Breast epithelium (tissue), 3 donors: ENCODE data around the gene IGSF21.

Experiments
- POLR2AphosphoS5 ChIP-seq, 3 donors: sonication (generic); formaldehyde crosslinking; IDR thresholded peaks; one replicate each; pipeline ENCODE4 v1.6.1; 2017; ENCODE audit warnings: antibody characterized with exemption in 3 of 3
- TF ChIP-seq, protein P1 (sequence below), 3 donors: fragments of 450-650 bp; IDR thresholded peaks; one replicate each; pipeline ENCODE4 v1.5.1; 2016 to 2017; ENCODE audit warnings: antibody characterized with exemption in 3 of 3, mild to moderate bottlenecking in 3 of 3, moderate library complexity in 3 of 3

DNA sequence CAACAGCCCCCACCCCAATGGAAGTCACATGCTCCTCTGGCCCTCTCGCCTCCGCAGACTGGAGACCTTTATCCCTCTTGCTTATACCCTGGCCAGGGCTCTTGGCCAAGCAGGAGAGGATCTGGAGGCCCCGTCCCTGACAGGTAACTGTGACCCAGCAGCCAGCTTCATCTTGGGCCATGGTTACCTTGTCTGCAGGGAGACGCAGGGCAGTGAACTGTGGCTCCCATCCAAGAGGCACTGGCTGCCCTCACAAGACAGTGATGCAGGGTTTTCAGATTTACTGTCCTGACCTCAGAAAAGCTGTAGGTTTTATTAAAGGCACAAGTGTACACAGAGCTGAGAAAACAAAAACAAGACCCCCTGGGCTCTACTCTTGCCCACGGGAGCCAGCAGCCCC lies 276.5 kb downstream of the IGSF21 start:
- TF ChIP-seq, protein P1, sequence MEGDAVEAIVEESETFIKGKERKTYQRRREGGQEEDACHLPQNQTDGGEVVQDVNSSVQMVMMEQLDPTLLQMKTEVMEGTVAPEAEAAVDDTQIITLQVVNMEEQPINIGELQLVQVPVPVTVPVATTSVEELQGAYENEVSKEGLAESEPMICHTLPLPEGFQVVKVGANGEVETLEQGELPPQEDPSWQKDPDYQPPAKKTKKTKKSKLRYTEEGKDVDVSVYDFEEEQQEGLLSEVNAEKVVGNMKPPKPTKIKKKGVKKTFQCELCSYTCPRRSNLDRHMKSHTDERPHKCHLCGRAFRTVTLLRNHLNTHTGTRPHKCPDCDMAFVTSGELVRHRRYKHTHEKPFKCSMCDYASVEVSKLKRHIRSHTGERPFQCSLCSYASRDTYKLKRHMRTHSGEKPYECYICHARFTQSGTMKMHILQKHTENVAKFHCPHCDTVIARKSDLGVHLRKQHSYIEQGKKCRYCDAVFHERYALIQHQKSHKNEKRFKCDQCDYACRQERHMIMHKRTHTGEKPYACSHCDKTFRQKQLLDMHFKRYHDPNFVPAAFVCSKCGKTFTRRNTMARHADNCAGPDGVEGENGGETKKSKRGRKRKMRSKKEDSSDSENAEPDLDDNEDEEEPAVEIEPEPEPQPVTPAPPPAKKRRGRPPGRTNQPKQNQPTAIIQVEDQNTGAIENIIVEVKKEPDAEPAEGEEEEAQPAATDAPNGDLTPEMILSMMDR (IDR thresholded peaks at IDR 0.05), result no peak
- TF ChIP-seq POLR2AphosphoS5 (IDR thresholded peaks at IDR 0.05), result no peak
